ENCODE measurements around the gene HEATR1. TPM values are rescaled to one million over a fixed set of nuclear protein-coding genes. Genes with fewer than 3 reads are reported as not detected.

The HEATR1 gene
- total and polyA plus RNA-seq, 12 donors = 3.5 to 50.8 (median 23.1) TPM

- H3K9me3 ChIP-seq (replicated peaks in 1 of 3) = no peaks in the 10 kb centered on the region
- H3K27ac ChIP-seq = no peak overlapping the region
- H3K27me3 ChIP-seq = no peaks in the 10 kb centered on the region
- H3K4me3 ChIP-seq = no peak overlapping the region
- WGBS, 4 donors = 90 to 95% (median 92%) methylated on average over 4 of the region's 4 CpGs
- H3K4me1 ChIP-seq (replicated peaks in 1 of 2) = no peaks in the 10 kb centered on the region
- H3K36me3 ChIP-seq (replicated peaks in 1 of 2) = peaks cover 0 to 88% of the 10 kb centered on the region in 2 donors
- DNase-seq = no peak
- intact Hi-C loops (cut with DNase I) = no loop called here
- TF ChIP-seq POLR2A (IDR thresholded peaks at IDR 0.05) (no peak), CTCF (IDR thresholded peaks at IDR 0.05) (no peak)
Observed at GRCh38 chr1:236540813-236541465, 63.4 kb downstream of the HEATR1 start.

GRCh38 chr1:236536540-236536939 is 67.8 kb downstream of the HEATR1 start:
- no peak overlapping the region for H3K4me3 ChIP-seq
- intact Hi-C loops (cut with DNase I) = no loop called here
- DNase-seq = no peak
- no peaks in the 10 kb centered on the region for H3K9me3 ChIP-seq (replicated peaks in 1 of 3)
- H3K4me1 ChIP-seq (replicated peaks in 1 of 2) = no peaks in the 10 kb centered on the region
- H3K27ac ChIP-seq = no peak overlapping the region
- TF ChIP-seq CTCF (IDR thresholded peaks at IDR 0.05) = no peak
- peaks cover 0 to 50% of the 10 kb centered on the region in 2 donors for H3K36me3 ChIP-seq (replicated peaks in 1 of 2)
- 76 to 86% (median 77%) methylated on average over 4 to 5 of the region's 5 CpGs for WGBS, 4 donors
- H3K27me3 ChIP-seq = no peaks in the 10 kb centered on the region

GRCh38 chr1:236535662-236536161 is 68.6 kb downstream of the HEATR1 start:
- intact Hi-C loops (cut with DNase I) = no loop called here
- no peak for TF ChIP-seq POLR2A (IDR thresholded peaks at IDR 0.05)
- no peak for TF ChIP-seq CTCF (IDR thresholded peaks at IDR 0.05)
- peaks cover 0 to 42% of the 10 kb centered on the region in 2 donors for H3K36me3 ChIP-seq (replicated peaks in 1 of 2)
- no peak overlapping the region for H3K4me3 ChIP-seq
- 91 to 94% (median 92%) methylated on average over 6 of the region's 6 CpGs for WGBS, 4 donors
- H3K9me3 ChIP-seq (replicated peaks in 1 of 3) = no peaks in the 10 kb centered on the region
- no peak for DNase-seq
- no peaks in the 10 kb centered on the region for H3K4me1 ChIP-seq (replicated peaks in 1 of 2)
- H3K27me3 ChIP-seq = no peaks in the 10 kb centered on the region
- H3K27ac ChIP-seq = no peak overlapping the region

- H3K27me3 ChIP-seq = no peaks in the 10 kb centered on the region
- DNase-seq = no peak
- H3K4me3 ChIP-seq = no peak overlapping the region
- 84 to 100% (median 94%) methylated on average over 1 of the region's 1 CpG for WGBS, 4 donors
- no peaks in the 10 kb centered on the region for H3K4me1 ChIP-seq (replicated peaks in 1 of 2)
- no peaks in the 10 kb centered on the region for H3K9me3 ChIP-seq (replicated peaks in 1 of 3)
- H3K36me3 ChIP-seq (replicated peaks in 1 of 2) = peaks cover 0 to 37% of the 10 kb centered on the region in 2 donors
- no peak overlapping the region for H3K27ac ChIP-seq
- TF ChIP-seq POLR2A (IDR thresholded peaks at IDR 0.05) (no peak), CTCF (IDR thresholded peaks at IDR 0.05) (no peak)
- intact Hi-C loops (cut with DNase I) = no loop called here
Observed at GRCh38 chr1:236535190-236535589, 69.1 kb downstream of the HEATR1 start.

Measured in adrenal gland (tissue), 12 donors.